BLaER1 treated with 17β-estradiol and CSF1 and Interleukin-3, amounts not matched to agents 10 nM and 100 nM (cell line): ENCODE results near the gene FBXW12.
A peak's percentile ranks its signal among the peaks of the same experiment; 100 is the strongest.

Experiments
- H3K27ac ChIP-seq, 11 experiments: shearing (Covaris generic); formaldehyde crosslinking; 2 replicates each; pipeline ENCODE4 v1.8.1; 2022
- H3K27me3 ChIP-seq, 11 experiments: shearing (Covaris generic); formaldehyde crosslinking; 2 replicates each; pipeline ENCODE4 v1.8.1; 2022
- H3K36me3 ChIP-seq, 11 experiments: shearing (Covaris generic); formaldehyde crosslinking; 2 replicates each; pipeline ENCODE4 v1.8.1; 2022
- H3K4me1 ChIP-seq, 10 experiments: shearing (Covaris generic); formaldehyde crosslinking; 2 replicates each; pipeline ENCODE4 v1.8.1; 2022
- H3K4me2 ChIP-seq, 11 experiments: shearing (Covaris generic); formaldehyde crosslinking; 2 replicates each; pipeline ENCODE4 v1.8.1; 2022
- H3K4me3 ChIP-seq, 10 experiments: shearing (Covaris generic); formaldehyde crosslinking; 2 replicates each; pipeline ENCODE4 v1.8.1; 2022
- H3K9ac ChIP-seq, 11 experiments: shearing (Covaris generic); formaldehyde crosslinking; 2 replicates each; pipeline ENCODE4 v1.8.1; 2022
- H3K9me3 ChIP-seq, 11 experiments: shearing (Covaris generic); formaldehyde crosslinking; replicated peaks in 1 of 11; 2 replicates each; pipeline ENCODE4 v1.8.1; 2022
- H4K20me1 ChIP-seq, 11 experiments: shearing (Covaris generic); formaldehyde crosslinking; 2 replicates each; pipeline ENCODE4 v1.8.1; 2022
- Cebpa-rat ChIP-seq, 11 experiments: shearing (Covaris generic); IDR thresholded peaks; 2 replicates each; pipeline ENCODE4 v1.8.1; 2022

Gene FBXW12

DNA sequence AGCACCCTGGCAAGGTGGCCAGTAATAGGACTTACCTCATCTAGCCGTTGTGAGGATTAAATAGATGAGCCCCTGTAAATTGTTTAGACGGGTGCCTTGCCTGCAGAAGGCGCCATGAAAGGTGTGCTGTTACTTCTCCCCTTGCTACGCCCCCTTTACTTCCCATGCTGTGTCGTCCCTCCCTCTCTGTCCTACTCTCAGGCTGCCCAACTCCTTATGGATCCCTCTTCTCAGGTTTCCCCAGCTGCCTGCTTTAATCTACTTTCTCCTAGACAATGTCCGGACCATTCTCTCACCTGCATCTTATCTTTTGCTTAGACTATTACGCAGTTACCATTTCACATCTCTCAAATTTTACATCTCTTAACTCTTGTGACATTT, 1.7 kb upstream of the FBXW12 start:
- no peaks in the 10 kb centered on the region for H3K4me1 ChIP-seq
- no peak overlapping the region for H3K4me2 ChIP-seq
- no peak for TF ChIP-seq Cebpa-rat (IDR thresholded peaks at IDR 0.05)
- H3K36me3 ChIP-seq = no peaks in the 10 kb centered on the region
- H4K20me1 ChIP-seq = no peaks in the 10 kb centered on the region
- no peaks in the 10 kb centered on the region for H3K9me3 ChIP-seq
- no peak overlapping the region for H3K4me3 ChIP-seq
- H3K27ac ChIP-seq = no peak overlapping the region
- no peaks in the 10 kb centered on the region for H3K27me3 ChIP-seq
- H3K9ac ChIP-seq = no peak overlapping the region

DNA sequence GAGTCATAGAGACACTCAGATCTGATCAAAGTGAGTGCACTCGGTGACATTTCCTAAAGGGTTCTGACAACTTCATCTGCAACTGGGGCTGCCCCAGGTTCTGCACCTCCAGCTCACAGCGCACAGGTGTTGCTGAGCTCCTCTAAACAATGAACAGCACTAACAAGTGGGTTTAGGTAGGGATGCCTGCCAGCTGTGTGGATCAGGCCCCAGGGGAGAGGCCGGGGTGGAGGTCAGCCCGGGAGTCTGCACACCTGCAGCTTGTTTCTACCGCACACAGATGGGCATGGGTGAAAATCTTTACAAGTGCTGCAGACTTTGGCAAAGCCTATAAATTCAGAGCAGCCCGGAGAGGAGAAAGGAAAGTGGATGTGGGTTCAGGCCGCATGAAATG, 355 bp downstream of the FBXW12 start:
- Histone ChIP-seq H3K4me1 (no peaks in the 10 kb centered on the region), H3K9ac (no peak overlapping the region), H3K27ac (no peak overlapping the region), H4K20me1 (no peaks in the 10 kb centered on the region), H3K4me2 (no peak overlapping the region), H3K27me3 (no peaks in the 10 kb centered on the region), H3K36me3 (no peaks in the 10 kb centered on the region), H3K9me3 (no peaks in the 10 kb centered on the region), H3K4me3 (no peak overlapping the region)
- no peak for TF ChIP-seq Cebpa-rat (IDR thresholded peaks at IDR 0.05)

- no peak overlapping the region for H3K4me3 ChIP-seq
- no peaks in the 10 kb centered on the region for H4K20me1 ChIP-seq
- H3K27me3 ChIP-seq = no peaks in the 10 kb centered on the region
- no peaks in the 10 kb centered on the region for H3K36me3 ChIP-seq
- TF ChIP-seq Cebpa-rat (IDR thresholded peaks at IDR 0.05) = no peak
- H3K27ac ChIP-seq = no peak overlapping the region
- H3K4me1 ChIP-seq = no peaks in the 10 kb centered on the region
- no peaks in the 10 kb centered on the region for H3K9me3 ChIP-seq
- no peak overlapping the region for H3K9ac ChIP-seq
- no peak overlapping the region for H3K4me2 ChIP-seq
These were observed 930 bp downstream of the FBXW12 start for GRCh38 chr3:48372862-48373435.

- Histone ChIP-seq H3K36me3 (no peaks in the 10 kb centered on the region), H3K4me3 (no peak overlapping the region), H3K4me2 (no peak overlapping the region), H3K27me3 (no peaks in the 10 kb centered on the region), H3K27ac (no peak overlapping the region), H3K9me3 (peaks cover 0 to 14% (median 5%) of the 10 kb centered on the region in 11 experiments; a peak in 11 of 22 replicates), H4K20me1 (no peaks in the 10 kb centered on the region), H3K4me1 (no peaks in the 10 kb centered on the region), H3K9ac (no peak overlapping the region)
- TF ChIP-seq Cebpa-rat (IDR thresholded peaks at IDR 0.05) = no peak
These were observed 15.6 kb downstream of the FBXW12 start for GRCh38 chr3:48387634-48388033.

- no peaks in the 10 kb centered on the region for H3K4me1 ChIP-seq
- no peaks in the 10 kb centered on the region for H3K27me3 ChIP-seq
- H4K20me1 ChIP-seq = no peaks in the 10 kb centered on the region
- H3K27ac ChIP-seq = no peak overlapping the region
- TF ChIP-seq Cebpa-rat (IDR thresholded peaks at IDR 0.05) = no peak
- no peak overlapping the region for H3K9ac ChIP-seq
- no peak overlapping the region for H3K4me2 ChIP-seq
- H3K4me3 ChIP-seq = no peak overlapping the region
- peaks cover 0 to 14% (median 5%) of the 10 kb centered on the region in 11 experiments; a peak in 11 of 22 replicates for H3K9me3 ChIP-seq
- no peaks in the 10 kb centered on the region for H3K36me3 ChIP-seq
These were observed 16.9 kb downstream of the FBXW12 start for GRCh38 chr3:48388966-48389365.

- H3K27me3 ChIP-seq = no peaks in the 10 kb centered on the region
- H3K4me3 ChIP-seq = no peak overlapping the region
- no peaks in the 10 kb centered on the region for H4K20me1 ChIP-seq
- no peak overlapping the region for H3K4me2 ChIP-seq
- no peaks in the 10 kb centered on the region for H3K36me3 ChIP-seq
- no peak overlapping the region for H3K27ac ChIP-seq
- H3K4me1 ChIP-seq = peaks cover 0 to 9% (median 0%) of the 10 kb centered on the region in 10 experiments; a peak in 4 of 20 replicates
- H3K9ac ChIP-seq = no peak overlapping the region
- TF ChIP-seq Cebpa-rat (IDR thresholded peaks at IDR 0.05) = no peak
- no peaks in the 10 kb centered on the region for H3K9me3 ChIP-seq
These were observed 22.4 kb downstream of the FBXW12 start for GRCh38 chr3:48394391-48394790.

- Histone ChIP-seq H3K4me2 (no peak overlapping the region), H4K20me1 (no peaks in the 10 kb centered on the region), H3K27ac (no peak overlapping the region), H3K27me3 (no peaks in the 10 kb centered on the region), H3K9ac (no peak overlapping the region), H3K36me3 (no peaks in the 10 kb centered on the region), H3K4me1 (peaks cover 0 to 9% (median 0%) of the 10 kb centered on the region in 10 experiments; a peak in 4 of 20 replicates), H3K4me3 (no peak overlapping the region), H3K9me3 (no peaks in the 10 kb centered on the region)
- TF ChIP-seq Cebpa-rat (IDR thresholded peaks at IDR 0.05) = no peak
These were observed 23.7 kb downstream of the FBXW12 start for GRCh38 chr3:48395714-48396113.

DNA sequence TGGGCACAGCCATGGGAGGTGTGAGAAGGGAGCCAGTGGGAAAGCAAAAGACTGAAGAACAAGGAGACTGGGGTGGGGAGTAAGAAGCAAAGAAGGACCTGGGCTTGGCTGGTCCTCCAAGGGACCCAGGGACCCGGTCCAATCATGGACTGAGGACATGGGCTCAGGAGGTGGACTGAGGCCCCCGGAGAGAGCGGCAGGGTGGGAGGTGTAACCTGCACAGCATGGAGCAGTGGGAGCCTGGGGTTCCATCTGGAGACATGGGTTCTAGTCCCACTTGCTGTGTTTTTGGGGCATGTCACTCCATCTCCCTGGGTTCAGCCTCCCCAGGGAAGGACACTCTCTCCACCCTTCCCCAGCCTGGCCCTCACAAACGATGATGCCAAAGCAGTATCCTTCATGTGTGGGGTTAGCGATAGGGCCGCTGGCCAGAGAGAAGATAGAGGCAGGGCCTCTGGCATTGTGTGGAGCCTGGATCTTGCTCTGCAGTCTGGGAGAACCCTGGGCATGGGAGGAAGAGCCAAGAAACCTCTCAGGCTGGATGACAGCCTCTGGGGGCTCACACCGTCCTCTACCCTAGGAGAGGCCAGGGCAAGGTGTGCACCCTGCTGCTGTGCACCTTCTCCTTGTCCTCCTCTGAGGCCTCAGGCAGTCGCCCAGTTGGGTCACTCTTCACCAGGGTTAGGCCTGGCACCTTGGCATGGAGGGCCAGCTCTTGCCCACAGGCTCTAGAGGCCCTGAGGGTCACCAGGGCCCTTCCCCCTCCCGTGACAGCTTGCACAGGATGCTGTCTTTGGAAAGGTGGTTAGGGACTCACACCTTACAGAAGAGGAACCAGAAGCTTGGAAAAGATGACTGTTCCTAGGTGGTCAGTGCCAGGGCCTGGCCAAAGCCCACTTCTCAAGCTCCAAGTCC, 26.0 kb downstream of the FBXW12 start:
- no peak overlapping the region for H3K9ac ChIP-seq
- no peaks in the 10 kb centered on the region for H3K9me3 ChIP-seq
- H3K27me3 ChIP-seq = no peaks in the 10 kb centered on the region

GRCh38 chr3:48398701-48399386, 26.8 kb downstream of the FBXW12 start:
- no peaks in the 10 kb centered on the region for H3K27me3 ChIP-seq
- H3K9ac ChIP-seq = 0 out of 22 replicates have a peak overlapping the region, but pooled peaks of 1 of the 11 experiments have one; percentile 34
- no peak overlapping the region for H3K27ac ChIP-seq
- peaks cover 0 to 9% (median 0%) of the 10 kb centered on the region in 10 experiments; a peak in 4 of 20 replicates for H3K4me1 ChIP-seq
- H3K9me3 ChIP-seq = no peaks in the 10 kb centered on the region
- H3K4me3 ChIP-seq = no peak overlapping the region
- peaks cover 0 to 10% (median 3%) of the 10 kb centered on the region in 11 experiments; a peak in 5 of 22 replicates for H4K20me1 ChIP-seq
- H3K36me3 ChIP-seq = peaks cover 3 to 26% (median 19%) of the 10 kb centered on the region in 11 experiments; a peak in 20 of 22 replicates
- no peak for TF ChIP-seq Cebpa-rat (IDR thresholded peaks at IDR 0.05)
- no peak overlapping the region for H3K4me2 ChIP-seq

More for the DNA sequence above, 26.0 kb downstream of the FBXW12 start:
- H3K4me3 ChIP-seq = no peak overlapping the region
- H3K36me3 ChIP-seq = peaks cover 0 to 18% (median 10%) of the 10 kb centered on the region in 11 experiments; a peak in 14 of 22 replicates
- H4K20me1 ChIP-seq = peaks cover 0 to 9% (median 0%) of the 10 kb centered on the region in 11 experiments; a peak in 4 of 22 replicates
- no peak overlapping the region for H3K27ac ChIP-seq
- peaks cover 0 to 9% (median 0%) of the 10 kb centered on the region in 10 experiments; a peak in 4 of 20 replicates for H3K4me1 ChIP-seq
- no peak for TF ChIP-seq Cebpa-rat (IDR thresholded peaks at IDR 0.05)
- no peak overlapping the region for H3K4me2 ChIP-seq
